ENCODE data around the gene SELENOH. TPM values are rescaled to one million over a fixed set of nuclear protein-coding genes. Genes with fewer than 3 reads are reported as not detected.
"Not testable (repeated sequence)": the region's sequence is repeated elsewhere in the genome, so short reads cannot be mapped to it uniquely, and the experiment has no call there.

Gene SELENOH
- total RNA-seq, 1 experiment from 2014 or later, result 306 TPM

- H3F3A ChIP-seq (ENCODE audit: low read length, unreplicated experiment), result peaks cover 4% of the 10 kb centered on the region
- peaks cover 43% of the 10 kb centered on the region for H3K36me3 ChIP-seq (ENCODE audit: low read depth, low read length)
- H3K79me2 ChIP-seq (ENCODE audit: low read length), result peaks cover 26% of the 10 kb centered on the region
- no peak for DNase-seq
- H3K4me3 ChIP-seq (ENCODE audit: low read length), result no peak overlapping the region
- H3K27ac ChIP-seq (ENCODE audit: low read length), result no peak overlapping the region
- ChIA-PET POLR2A (ENCODE audit: unreplicated experiment) (interaction anchor here (0.6 kb wide), 1 partner anchor 55 kb away, joined by 16 read pairs; no protein-coding TSS in a partner anchor), CTCF (no interaction called here)
- intact Hi-C loops (cut with micrococcal nuclease), result no loop called here
- H3K9me2 ChIP-seq (replicated peaks; ENCODE audit: low read length), result no peaks in the 10 kb centered on the region
- TSS peak; percentile 8 for BruUV-seq (replicated peaks)
- no peaks in the 10 kb centered on the region for H3K27me3 ChIP-seq (ENCODE audit: low read length)
- H4K20me1 ChIP-seq (ENCODE audit: low read length), result 0 out of 2 replicates have a peak, but pooled peaks cover 3% of the 10 kb centered on the region
- no peaks in the 10 kb centered on the region for H3K4me1 ChIP-seq (ENCODE audit: insufficient read depth, low read length)
- H3K9ac ChIP-seq (ENCODE audit: low read length), result no peak overlapping the region
- ATAC-seq, result no peak
- H2AFZ ChIP-seq (ENCODE audit: low read length), result no peak overlapping the region
- no peak for TF ChIP-seq EZH2phosphoT487 (IDR thresholded peaks at IDR 0.05; ENCODE audit: borderline replicate concordance, low read length)
- H3K4me2 ChIP-seq (ENCODE audit: low read length), result no peak overlapping the region
- H3K9me3 ChIP-seq (ENCODE audit: low read length), result no peaks in the 10 kb centered on the region
Observed at GRCh38 chr11:57704932-57705331, 36.4 kb upstream of the SELENOH start.

GRCh38 chr11:57705432-57705831 is 35.9 kb upstream of the SELENOH start:
- H4K20me1 ChIP-seq (ENCODE audit: low read length); H3K27ac ChIP-seq (ENCODE audit: low read length); DNase-seq; H3K4me3 ChIP-seq (ENCODE audit: low read length); H3K9me2 ChIP-seq (replicated peaks; ENCODE audit: low read length); H2AFZ ChIP-seq (ENCODE audit: low read length); BruUV-seq (replicated peaks); H3K4me1 ChIP-seq (ENCODE audit: insufficient read depth, low read length); ATAC-seq; H3K9me3 ChIP-seq (ENCODE audit: low read length); CTCF ChIA-PET; intact Hi-C loops (cut with micrococcal nuclease); H3K4me2 ChIP-seq (ENCODE audit: low read length); H3F3A ChIP-seq (ENCODE audit: low read length, unreplicated experiment); H3K9ac ChIP-seq (ENCODE audit: low read length); H3K27me3 ChIP-seq (ENCODE audit: low read length): not testable (repeated sequence)
- POLR2A ChIA-PET (ENCODE audit: unreplicated experiment), result interaction anchor here (0.6 kb wide), 1 partner anchor 55 kb away, joined by 16 read pairs; no protein-coding TSS in a partner anchor
- Histone ChIP-seq H3K79me2 (ENCODE audit: low read length) (peaks cover 31% of the 10 kb centered on the region), H3K36me3 (ENCODE audit: low read depth, low read length) (peaks cover 39% of the 10 kb centered on the region)

GRCh38 chr11:57709802-57710367 is 31.4 kb upstream of the SELENOH start:
- Histone ChIP-seq H3F3A (ENCODE audit: low read length, unreplicated experiment) (peaks cover 1% of the 10 kb centered on the region), H3K4me2 (ENCODE audit: low read length) (no peak overlapping the region), H3K9me2 (replicated peaks; ENCODE audit: low read length) (no peaks in the 10 kb centered on the region), H3K27me3 (ENCODE audit: low read length) (no peaks in the 10 kb centered on the region), H3K4me3 (ENCODE audit: low read length) (no peak overlapping the region), H3K36me3 (ENCODE audit: low read depth, low read length) (peaks cover 6% of the 10 kb centered on the region), H3K79me2 (ENCODE audit: low read length) (peaks cover 65% of the 10 kb centered on the region), H4K20me1 (ENCODE audit: low read length) (peaks cover 13% of the 10 kb centered on the region), H2AFZ (ENCODE audit: low read length) (no peak overlapping the region), H3K9ac (ENCODE audit: low read length) (no peak overlapping the region), H3K9me3 (ENCODE audit: low read length) (no peaks in the 10 kb centered on the region), H3K4me1 (ENCODE audit: insufficient read depth, low read length) (peaks cover 24% of the 10 kb centered on the region), H3K27ac (ENCODE audit: low read length) (no peak overlapping the region)
- POLR2A ChIA-PET (ENCODE audit: unreplicated experiment), result no interaction called here
- no TSS peak for BruUV-seq (replicated peaks)
- ATAC-seq, result no peak
- CTCF ChIA-PET, result no interaction called here
- TF ChIP-seq EZH2 (IDR thresholded peaks at IDR 0.05; ENCODE audit: low read length, unreplicated experiment), result no peak
- TF ChIP-seq, protein P1, sequence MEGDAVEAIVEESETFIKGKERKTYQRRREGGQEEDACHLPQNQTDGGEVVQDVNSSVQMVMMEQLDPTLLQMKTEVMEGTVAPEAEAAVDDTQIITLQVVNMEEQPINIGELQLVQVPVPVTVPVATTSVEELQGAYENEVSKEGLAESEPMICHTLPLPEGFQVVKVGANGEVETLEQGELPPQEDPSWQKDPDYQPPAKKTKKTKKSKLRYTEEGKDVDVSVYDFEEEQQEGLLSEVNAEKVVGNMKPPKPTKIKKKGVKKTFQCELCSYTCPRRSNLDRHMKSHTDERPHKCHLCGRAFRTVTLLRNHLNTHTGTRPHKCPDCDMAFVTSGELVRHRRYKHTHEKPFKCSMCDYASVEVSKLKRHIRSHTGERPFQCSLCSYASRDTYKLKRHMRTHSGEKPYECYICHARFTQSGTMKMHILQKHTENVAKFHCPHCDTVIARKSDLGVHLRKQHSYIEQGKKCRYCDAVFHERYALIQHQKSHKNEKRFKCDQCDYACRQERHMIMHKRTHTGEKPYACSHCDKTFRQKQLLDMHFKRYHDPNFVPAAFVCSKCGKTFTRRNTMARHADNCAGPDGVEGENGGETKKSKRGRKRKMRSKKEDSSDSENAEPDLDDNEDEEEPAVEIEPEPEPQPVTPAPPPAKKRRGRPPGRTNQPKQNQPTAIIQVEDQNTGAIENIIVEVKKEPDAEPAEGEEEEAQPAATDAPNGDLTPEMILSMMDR (conservative IDR thresholded peaks at IDR 0.05; ENCODE audit: low read depth, low read length), result no peak
- no peak for TF ChIP-seq EZH2phosphoT487 (IDR thresholded peaks at IDR 0.05; ENCODE audit: borderline replicate concordance, low read length)
- DNase-seq, result no peak
- intact Hi-C loops (cut with micrococcal nuclease), result no loop called here

All from PC-3 (cell line).